RPMI8226 (cell line): ENCODE measurements around the gene GPR39.

Experiments used
- DNase-seq: peaks from one replicate; pipeline ENCODE4 v3.0.0-alpha.2; 2015

Gene GPR39

GRCh38 chr2:132608311-132608710 lies 191.7 kb downstream of the GPR39 start:
- no peak for DNase-seq

DNA sequence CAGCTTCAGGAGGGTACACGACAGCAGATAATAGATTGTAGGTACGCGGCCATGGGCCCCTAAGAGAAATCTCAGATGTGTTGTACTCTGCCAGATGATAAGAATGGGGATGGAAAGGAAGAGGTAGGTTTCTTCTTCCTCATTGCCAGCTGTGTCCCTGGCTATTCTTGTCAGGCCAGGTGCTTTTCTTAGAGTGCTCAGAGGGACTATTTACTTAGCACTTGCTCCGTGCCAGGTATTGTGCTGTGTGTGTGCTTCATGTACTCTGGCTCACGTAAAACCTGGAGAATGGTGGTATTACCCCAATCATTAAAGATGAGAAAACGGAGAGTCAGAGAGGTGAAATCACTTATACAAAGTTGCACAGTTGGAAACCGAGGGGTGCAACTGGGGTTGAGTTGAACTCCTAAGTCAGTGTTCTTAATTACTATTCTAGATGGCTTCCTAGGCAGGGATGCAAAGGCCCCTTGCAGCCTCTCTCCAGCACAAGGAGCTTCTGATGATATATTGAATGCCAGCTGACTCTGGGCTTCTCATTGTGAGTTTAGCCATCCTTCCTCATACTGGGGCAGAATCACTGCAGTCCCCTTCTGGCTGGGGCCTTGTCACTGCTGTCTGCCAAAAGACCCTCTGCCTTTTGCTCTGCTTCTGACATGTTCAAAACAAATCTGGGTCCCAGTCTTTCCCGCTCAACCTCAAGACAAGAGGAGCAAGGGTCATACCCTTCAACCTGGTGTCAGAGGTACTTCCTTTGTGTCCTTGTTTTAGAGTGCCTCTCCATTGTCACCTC lies 192.7 kb downstream of the GPR39 start:
- DNase-seq, result peak; percentile 9

DNA sequence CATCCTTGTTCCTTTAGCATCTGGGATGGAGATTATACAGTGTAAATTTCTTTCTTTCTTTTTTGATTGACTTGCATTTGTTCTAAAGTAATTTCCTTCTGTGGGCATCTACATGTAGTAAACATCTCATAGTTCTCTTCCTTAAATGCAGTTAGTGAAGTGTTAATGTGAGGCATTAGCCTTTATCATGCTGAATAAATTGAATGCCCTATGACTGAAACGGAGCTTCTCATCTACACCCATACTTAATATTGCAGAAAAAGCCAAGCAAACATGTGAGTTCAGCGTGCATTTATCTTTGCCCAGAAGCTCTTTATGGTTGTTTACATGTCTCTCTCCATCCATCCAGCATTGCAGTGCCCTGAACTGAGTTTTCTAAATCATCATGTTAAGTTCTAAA lies 195.1 kb downstream of the GPR39 start:
- no peak for DNase-seq

- no peak for DNase-seq
These were observed 198.9 kb downstream of the GPR39 start for GRCh38 chr2:132615329-132616085.

GRCh38 chr2:132617989-132618388 lies 201.4 kb downstream of the GPR39 start:
- no peak for DNase-seq

DNA sequence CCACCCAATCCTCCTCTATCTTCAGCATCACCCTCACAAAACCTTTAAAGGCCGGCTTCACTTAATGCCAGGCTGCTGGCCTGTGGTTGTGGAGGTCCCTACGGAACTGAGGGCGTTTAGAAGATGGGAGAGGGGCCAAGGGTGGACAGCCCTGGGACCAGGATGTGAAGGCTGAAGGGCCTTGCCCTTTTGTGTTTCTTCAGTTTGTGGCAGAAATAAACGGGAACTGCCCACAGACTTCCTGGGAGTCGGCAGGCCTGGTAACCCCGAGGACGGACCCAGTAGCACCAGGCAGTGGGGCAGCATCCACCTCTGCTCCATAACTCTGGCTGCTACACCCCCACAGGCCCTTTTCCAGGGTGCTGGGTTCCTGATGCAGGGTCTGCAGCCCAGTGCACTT lies 202.1 kb downstream of the GPR39 start:
- DNase-seq, result no peak

DNA sequence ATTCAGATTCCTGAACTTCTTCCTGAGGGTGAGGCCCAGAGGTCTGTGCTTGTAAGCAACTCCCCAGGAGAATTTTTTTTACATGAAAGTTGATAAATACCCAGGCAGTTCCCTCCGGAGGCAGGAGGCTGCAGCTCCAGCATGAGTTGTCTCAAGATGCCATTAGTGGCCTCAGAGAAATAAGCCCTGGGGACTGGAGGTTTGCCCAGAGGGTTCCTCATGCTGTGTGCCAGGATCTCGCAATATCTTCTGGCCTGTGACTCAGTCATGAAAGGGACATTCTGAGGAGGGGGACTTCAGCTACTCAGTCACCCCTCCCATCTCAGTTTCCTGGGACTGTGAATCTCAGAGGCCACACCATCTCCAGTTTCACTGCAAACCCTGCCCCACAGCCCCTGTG lies 203.5 kb downstream of the GPR39 start:
- no peak for DNase-seq

- DNase-seq, result no peak
These were observed 204.7 kb downstream of the GPR39 start for GRCh38 chr2:132621131-132621875.

- DNase-seq, result no peak
These were observed 206.7 kb downstream of the GPR39 start for GRCh38 chr2:132623096-132623839.

DNA sequence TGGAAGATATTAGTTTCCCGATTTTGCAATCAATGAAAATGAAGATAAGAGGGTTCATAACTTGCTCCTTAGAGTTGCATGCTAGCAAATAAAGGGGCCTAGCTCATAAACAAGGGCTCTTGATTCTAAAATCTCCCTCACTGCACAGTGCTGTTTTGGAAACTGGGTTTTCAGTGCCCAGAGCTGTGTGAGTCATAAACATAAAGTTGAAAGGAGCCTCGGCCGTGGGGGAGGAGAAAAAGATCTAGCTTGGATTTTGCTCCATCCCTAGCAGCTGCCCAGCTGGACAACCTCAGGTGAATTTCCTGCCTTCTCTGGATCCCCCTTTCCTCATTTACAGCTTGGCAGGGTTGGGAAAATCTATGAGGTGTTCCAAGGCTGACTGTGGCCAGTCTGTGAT lies 210.9 kb downstream of the GPR39 start:
- DNase-seq, result no peak

DNA sequence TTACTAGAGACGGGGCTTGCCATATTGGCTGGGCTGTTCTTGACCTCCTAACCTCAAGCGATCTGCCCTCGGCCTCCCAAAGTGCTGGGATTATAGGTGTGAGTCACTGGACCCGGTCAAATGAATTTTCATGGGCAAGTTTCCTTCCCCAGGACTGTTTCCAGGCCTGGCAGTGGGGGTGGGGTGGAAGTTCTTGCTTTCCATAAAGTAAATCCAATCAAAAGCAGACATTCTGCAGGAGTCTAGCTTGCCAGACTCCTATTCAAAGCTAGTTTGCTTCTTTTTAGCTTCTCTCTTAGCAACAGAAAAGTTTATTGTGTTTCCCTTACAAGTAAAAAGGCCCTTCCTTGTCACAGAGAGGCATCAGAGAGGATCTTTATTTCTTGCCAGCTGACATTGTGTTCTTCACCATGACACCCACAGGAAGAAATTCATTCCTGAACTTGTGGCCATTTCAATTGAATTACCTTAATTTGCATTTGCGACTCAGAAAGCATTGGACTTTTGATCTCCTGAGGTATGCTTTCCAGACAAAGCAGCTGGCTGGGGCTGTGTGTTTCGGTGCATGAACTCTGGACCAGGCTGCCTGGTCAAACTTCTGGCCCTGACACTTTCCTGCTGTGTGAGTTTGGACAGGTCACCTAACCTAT lies 215.5 kb downstream of the GPR39 start:
- DNase-seq, result no peak

GRCh38 chr2:132633635-132634034 lies 217.0 kb downstream of the GPR39 start:
- DNase-seq, result no peak

DNA sequence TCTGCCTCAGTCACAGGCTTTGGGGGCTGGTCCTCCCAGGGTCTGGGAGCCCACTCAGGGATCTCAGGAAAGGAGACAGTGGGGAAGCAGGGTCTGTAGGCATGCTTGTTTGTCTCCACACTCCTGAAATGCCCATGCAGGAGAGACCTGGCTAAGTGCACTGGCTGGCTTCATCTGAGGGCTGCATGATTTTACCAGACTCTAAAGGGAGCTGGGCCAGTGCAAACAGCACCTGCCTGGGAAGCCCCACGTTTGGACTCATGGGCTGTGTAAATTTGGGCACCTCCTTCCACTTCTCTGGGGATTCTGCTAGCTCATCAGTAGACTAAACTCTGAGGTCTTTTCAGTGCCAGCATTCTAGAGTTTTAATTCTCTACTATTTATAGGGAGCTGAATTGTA lies 219.7 kb downstream of the GPR39 start:
- DNase-seq, result no peak

DNA sequence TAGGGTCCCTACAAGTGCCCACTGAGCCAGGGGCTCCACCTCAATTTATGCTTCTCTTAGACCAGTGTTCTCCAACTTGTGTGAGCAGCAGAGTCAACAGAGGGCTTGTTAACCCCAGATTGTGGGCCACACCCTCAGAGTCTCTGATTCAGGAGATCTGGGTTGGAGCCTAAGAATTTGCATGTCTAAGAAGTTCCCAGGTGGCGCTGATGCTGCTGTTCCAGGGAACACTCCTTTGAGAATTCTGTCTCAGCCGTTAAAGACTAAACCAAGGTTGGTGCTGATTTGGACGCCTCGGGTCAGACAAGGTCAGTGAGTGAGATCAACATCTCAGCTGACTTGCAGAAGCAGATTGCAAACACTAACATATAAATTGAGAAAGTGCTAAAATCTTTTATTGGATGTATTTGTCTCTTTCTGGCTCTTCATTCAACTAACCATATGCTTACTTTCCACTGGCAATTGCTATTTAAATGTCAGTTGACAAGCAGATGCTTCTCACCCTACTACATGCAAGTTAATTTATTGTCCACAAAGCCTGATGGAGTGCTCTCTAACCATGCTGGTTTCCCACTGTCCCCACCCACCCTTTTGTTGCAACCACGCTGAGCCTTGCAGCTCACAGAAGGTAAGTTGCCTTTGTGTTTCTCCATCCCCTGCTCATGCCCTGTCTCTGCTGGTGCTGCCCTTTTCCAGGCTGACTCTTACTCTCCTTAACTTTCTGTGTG lies 221.9 kb downstream of the GPR39 start:
- no peak for DNase-seq

DNA sequence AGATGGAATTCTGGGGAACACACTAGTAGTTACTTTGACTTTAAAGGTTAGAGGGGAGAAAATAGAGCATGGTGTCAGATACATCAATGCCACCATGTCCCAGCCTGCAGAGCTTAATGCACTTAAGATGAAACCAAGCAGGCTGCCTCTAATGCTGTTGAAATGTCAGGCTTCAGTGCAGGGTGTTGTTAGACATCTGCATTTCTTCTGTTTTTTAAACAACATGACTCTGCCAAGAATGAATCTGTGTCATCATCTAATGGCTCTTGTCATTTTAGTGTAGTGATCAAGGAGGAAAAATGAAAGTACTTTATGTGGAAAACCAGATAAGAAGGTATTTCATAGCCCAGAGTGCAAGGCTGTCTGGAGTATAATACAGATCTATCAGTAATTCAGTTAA lies 223.5 kb downstream of the GPR39 start:
- no peak for DNase-seq

DNA sequence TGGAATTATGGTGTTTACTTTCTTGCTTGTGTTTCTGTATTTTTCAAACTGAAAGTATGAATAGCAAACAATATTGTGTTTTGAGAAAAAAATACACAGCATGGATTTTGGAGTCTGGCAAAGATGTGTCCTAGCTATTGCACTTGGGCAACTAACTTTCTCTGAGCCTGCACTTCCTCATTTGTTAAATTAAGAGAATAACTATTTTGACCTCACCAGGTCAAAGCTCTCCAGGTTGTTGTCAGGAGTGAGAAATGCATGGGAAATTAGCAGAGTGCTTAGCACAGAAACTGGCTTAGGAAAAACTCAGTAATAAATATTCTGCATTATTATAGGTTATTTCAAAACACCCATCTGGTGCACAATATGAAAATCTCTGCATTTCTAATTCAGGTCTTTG lies 225.2 kb downstream of the GPR39 start:
- DNase-seq, result no peak

DNA sequence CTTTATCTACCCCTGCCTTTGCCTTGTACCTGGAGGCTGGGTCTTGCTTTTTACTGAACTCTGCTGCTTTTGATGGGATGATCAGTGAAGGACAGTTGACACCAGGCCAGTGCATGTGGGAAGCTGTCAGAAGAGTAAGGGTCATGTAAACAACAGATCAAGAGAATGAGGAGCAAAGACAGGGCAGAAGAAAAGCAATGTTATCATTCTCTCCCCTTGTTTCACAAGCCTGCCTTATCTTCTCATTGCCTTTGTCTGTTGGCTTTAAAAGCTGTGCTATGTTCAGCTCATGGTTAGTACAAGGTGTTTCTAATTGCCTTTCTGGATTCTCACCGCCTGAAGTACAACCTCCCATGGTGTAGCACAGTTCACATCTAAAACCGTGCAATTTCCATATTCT lies 225.8 kb downstream of the GPR39 start:
- no peak for DNase-seq

DNA sequence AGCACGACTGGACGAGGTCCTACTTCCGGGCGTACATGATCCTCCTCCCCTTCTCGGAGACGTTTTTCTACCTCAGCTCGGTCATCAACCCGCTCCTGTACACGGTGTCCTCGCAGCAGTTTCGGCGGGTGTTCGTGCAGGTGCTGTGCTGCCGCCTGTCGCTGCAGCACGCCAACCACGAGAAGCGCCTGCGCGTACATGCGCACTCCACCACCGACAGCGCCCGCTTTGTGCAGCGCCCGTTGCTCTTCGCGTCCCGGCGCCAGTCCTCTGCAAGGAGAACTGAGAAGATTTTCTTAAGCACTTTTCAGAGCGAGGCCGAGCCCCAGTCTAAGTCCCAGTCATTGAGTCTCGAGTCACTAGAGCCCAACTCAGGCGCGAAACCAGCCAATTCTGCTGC lies 228.6 kb downstream of the GPR39 start:
- DNase-seq, result no peak

DNA sequence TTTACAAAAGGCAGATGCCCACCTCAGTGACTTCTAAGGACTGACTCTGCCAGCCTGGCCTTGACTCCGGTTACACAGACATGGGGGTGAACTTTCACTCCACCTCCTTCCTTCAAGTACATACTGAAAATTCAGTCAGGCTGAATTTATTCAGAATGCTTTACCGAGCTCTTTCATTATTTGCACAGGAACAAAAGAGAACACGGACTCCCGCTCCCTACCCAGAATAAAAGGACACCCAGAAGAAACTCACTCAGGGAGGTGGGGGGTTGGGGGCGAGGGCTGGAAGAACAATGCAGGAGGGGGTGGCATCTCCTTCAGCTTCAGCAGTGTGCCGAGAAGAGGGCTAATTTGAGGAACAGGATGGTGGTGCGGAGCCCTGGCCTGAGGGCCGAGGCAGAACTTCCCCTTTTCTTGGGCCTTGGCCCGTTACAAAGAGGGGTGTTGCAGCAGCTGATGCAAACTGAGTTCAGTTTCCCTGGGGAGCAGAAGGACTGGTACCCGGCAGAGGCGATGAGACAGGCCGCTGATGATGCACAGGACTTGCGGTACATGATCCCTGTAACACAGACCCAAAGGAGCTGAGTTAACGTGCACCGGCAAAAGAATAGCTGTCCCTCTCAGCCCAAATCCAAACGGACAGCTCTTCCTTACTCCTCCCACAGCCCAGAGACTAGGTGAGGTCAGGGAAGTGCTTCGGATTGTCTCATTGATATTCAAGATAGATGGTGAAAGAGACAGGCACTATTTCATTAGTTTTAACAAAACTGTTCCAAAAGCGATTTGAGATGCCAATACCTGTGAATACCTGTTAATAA lies 229.3 kb downstream of the GPR39 start:
- DNase-seq, result no peak

DNA sequence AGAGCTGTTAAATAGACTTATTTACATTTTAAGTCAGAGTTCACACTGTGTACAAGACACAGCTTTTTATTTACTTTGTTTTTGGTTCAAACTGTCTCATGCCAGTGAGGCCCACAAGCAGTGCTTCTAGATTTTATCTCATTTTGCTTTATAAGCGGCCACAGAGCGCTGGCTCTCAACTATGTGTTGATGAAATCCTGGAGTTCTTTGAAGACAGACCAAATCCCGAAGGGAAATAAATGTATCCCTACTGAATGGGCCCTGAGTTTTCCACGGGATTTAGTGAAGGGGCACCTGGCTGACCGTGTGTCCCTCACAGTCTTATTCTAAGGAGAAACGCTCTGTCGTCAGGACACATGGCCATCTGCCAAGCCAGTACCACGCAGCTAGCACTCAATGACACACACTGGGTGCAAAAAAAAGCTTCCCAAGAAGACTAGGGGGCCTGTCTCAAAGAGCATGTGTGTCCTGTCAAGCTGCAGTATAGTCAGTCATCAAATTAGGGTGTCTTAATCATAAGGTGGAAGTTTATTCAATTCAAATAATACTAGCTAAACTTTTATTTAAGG lies 230.0 kb downstream of the GPR39 start:
- DNase-seq, result no peak
